ENCODE results near the gene MT1F. TPM values are rescaled to one million over a fixed set of nuclear protein-coding genes. Genes with fewer than 3 reads are reported as not detected.

Gene MT1F
- total and polyA plus RNA-seq, 9 of the 15 experiments (the other 6 are each of a cell fraction or from before 2014, with no cell fraction given), result 0.18 to 0.68 (median 0.29) TPM; not detected in 5

GRCh38 chr16:56614549-56614991 lies 43.2 kb upstream of the MT1F start:
- Histone ChIP-seq H3K4me3 (no peak overlapping the region), H3K9me1 (ENCODE audit: control insufficient read depth, insufficient read depth, low read length) (no peaks in the 10 kb centered on the region), H3K4me1 (replicated peaks in 1 of 2; ENCODE audit: control insufficient read depth in 2 of 2, insufficient read depth in 2 of 2, low read length in 2 of 2) (peaks cover 9 to 11% of the 10 kb centered on the region in 2 experiments), H3K9me3 (replicated peaks; ENCODE audit: control insufficient read depth, insufficient read depth, low read depth, low read length) (no peaks in the 10 kb centered on the region), H3K27me3 (ENCODE audit: control insufficient read depth in 2 of 2, insufficient read depth in 2 of 2, low read length in 2 of 2) (peaks cover 15 to 37% of the 10 kb centered on the region in 2 experiments), H3K79me2 (ENCODE audit: control insufficient read depth, insufficient read depth, low read length) (no peaks in the 10 kb centered on the region), H3K36me3 (ENCODE audit: control insufficient read depth, insufficient read depth, low read length) (no peaks in the 10 kb centered on the region), H3K4me2 (ENCODE audit: insufficient read depth, low read length) (no peak overlapping the region), H3K9ac (ENCODE audit: insufficient read depth in 1 of 2, low read depth in 2 of 2, low read length in 2 of 2) (no peak overlapping the region), H2AFZ (ENCODE audit: low read depth, low read length) (no peak overlapping the region), H3K27ac (ENCODE audit: extremely low read depth, low read depth, low read length) (no peak overlapping the region), H4K20me1 (replicated peaks; ENCODE audit: control insufficient read depth, insufficient read depth, low read length) (no peaks in the 10 kb centered on the region)
- in situ Hi-C loops (cut with MboI) (no loop called here), intact Hi-C loops (cut with micrococcal nuclease) (no loop called here)
- POLR2A ChIA-PET, result no interaction called here
- DNase-seq (ENCODE audit: extremely low read depth in 1 of 4, low spot score in 3 of 4) (no peak), ATAC-seq (no peak), FAIRE-seq (no peak)
- TF ChIP-seq AFF4 (CRISPR knock-in tag; IDR thresholded peaks at IDR 0.05) (no peak), MGA (IDR thresholded peaks at IDR 0.05) (no peak), POLR2H (tag; IDR thresholded peaks at IDR 0.05; ENCODE audit: low read depth) (no peak)
- no TSS peak for BruUV-seq (replicated peaks)
- CTCF ChIA-PET (ENCODE audit: low intra/inter-chr PET ratio), result no interaction called here
